Fibroblast of the conjunctiva (primary cell): ENCODE results near the gene ARMS2.
A peak's percentile ranks its signal among the peaks of the same experiment; 100 is the strongest.

Experiments used
- DNase-seq: peaks from one replicate; pipeline ENCODE4 v3.0.0-alpha.2; 2010; ENCODE audit warnings: low read depth

The ARMS2 gene

GRCh38 chr10:122494833-122495232 lies 40.4 kb downstream of the ARMS2 start:
- peak; percentile 84 for DNase-seq

- DNase-seq = peak; percentile 71
Observed at GRCh38 chr10:122495406-122496340, 41.2 kb downstream of the ARMS2 start.

- DNase-seq = no peak
Observed at GRCh38 chr10:122497241-122497640, 42.8 kb downstream of the ARMS2 start.

GRCh38 chr10:122498521-122498920 lies 44.1 kb downstream of the ARMS2 start:
- DNase-seq = no peak

- no peak for DNase-seq
Observed at GRCh38 chr10:122499012-122499411, 44.6 kb downstream of the ARMS2 start.

- DNase-seq = peak; percentile 71
Observed at GRCh38 chr10:122499491-122499941, 45.1 kb downstream of the ARMS2 start.

GRCh38 chr10:122500194-122500593 lies 45.7 kb downstream of the ARMS2 start:
- no peak for DNase-seq

GRCh38 chr10:122500726-122501125 lies 46.3 kb downstream of the ARMS2 start:
- no peak for DNase-seq

- no peak for DNase-seq
Observed at GRCh38 chr10:122503012-122503411, 48.6 kb downstream of the ARMS2 start.

GRCh38 chr10:122503886-122504609 lies 49.6 kb downstream of the ARMS2 start:
- no peak for DNase-seq

GRCh38 chr10:122504610-122504950 lies 50.1 kb downstream of the ARMS2 start:
- peak; percentile 83 for DNase-seq

GRCh38 chr10:122505011-122505410 lies 50.6 kb downstream of the ARMS2 start:
- no peak for DNase-seq

GRCh38 chr10:122505885-122506645 lies 51.6 kb downstream of the ARMS2 start:
- no peak for DNase-seq
